Testis (tissue), 3 donors: ENCODE results near the gene TMSB4Y. TPM values are rescaled to one million over a fixed set of nuclear protein-coding genes. Genes with fewer than 3 reads are reported as not detected.

Experiments used
- DNase-seq: peaks from one replicate; pipeline ENCODE4 v3.0.0-alpha.2; 2019
- H3K27ac ChIP-seq, 2 donors: fragments of 200-600 bp; sonication (generic); one replicate each; pipeline ENCODE4 v1.5.1; 2019
- H3K27me3 ChIP-seq: fragments of 200-600 bp; sonication (generic); one replicate; pipeline ENCODE4 v1.5.1; 2019
- H3K36me3 ChIP-seq: fragments of 200-600 bp; sonication (generic); one replicate; pipeline ENCODE4 v1.5.1; 2017; ENCODE audit warnings: low read depth; ENCODE audit errors: missing control alignments
- H3K4me1 ChIP-seq: fragments of 200-600 bp; sonication (generic); one replicate; pipeline ENCODE4 v1.5.1; 2019
- H3K4me3 ChIP-seq, 2 donors: fragments of 200-600 bp; sonication (generic); one replicate each; pipeline ENCODE4 v1.5.1; 2017 to 2019
- H3K9me3 ChIP-seq: fragments of 200-600 bp; sonication (generic); one replicate; pipeline ENCODE4 v1.5.1; 2017
- POLR2A ChIP-seq: fragments of 450-650 bp; IDR thresholded peaks from one replicate; pipeline ENCODE4 v1.6.1; 2017; ENCODE audit warnings: antibody characterized with exemption, mild to moderate bottlenecking, moderate library complexity
- WGBS, 2 donors: methylation state at CpG; one replicate each; pipeline ENCODE4 v1.1.5; 2018; 5-methylcytosine and 5-hydroxymethylcytosine counted together
- intact Hi-C: fragments of 100-400 bp; cut with DNase I; formaldehyde crosslinking; loops from one replicate; pipeline ENCODE4 v1.15.1; 2023; ENCODE audit warnings: low total_unique reads
- polyA plus RNA-seq: library from polyadenylated mRNA; stranded (reverse); fragments of 350-450 nt; fragmentation: Illumina TruSeq; extraction: RNeasy Lipid Tissue Mini Kit (QIAGEN cat#74804); gene quantifications from one replicate; pipeline ENCODE4 v1.2.3, GENCODE V29; 2014; ENCODE audit warnings: low read depth, low replicate concordance; ENCODE audit not compliant: insufficient read depth
- total RNA-seq, 2 donors: library from RNA; depleted of rRNA; stranded (reverse); fragments of >200 nt; gene quantifications; one replicate each; pipeline ENCODE4 v1.2.3, GENCODE V29; 2016
- TF ChIP-seq, protein P1 (sequence below), 3 experiments: fragments of 450-650 bp in 2 of 3; fragments of 200-600 bp in 1 of 3; sonication (generic) in 1 of 3; IDR thresholded peaks; one replicate each; pipeline ENCODE4 v1.5.1; 2016 to 2019; ENCODE audit warnings: antibody characterized with exemption in 3 of 3, mild to moderate bottlenecking in 2 of 3, moderate library complexity in 1 of 3

Gene TMSB4Y
- total and polyA plus RNA-seq, 3 donors from 2014 or later = 4.0 to 9.7 (median 9.1) TPM

DNA sequence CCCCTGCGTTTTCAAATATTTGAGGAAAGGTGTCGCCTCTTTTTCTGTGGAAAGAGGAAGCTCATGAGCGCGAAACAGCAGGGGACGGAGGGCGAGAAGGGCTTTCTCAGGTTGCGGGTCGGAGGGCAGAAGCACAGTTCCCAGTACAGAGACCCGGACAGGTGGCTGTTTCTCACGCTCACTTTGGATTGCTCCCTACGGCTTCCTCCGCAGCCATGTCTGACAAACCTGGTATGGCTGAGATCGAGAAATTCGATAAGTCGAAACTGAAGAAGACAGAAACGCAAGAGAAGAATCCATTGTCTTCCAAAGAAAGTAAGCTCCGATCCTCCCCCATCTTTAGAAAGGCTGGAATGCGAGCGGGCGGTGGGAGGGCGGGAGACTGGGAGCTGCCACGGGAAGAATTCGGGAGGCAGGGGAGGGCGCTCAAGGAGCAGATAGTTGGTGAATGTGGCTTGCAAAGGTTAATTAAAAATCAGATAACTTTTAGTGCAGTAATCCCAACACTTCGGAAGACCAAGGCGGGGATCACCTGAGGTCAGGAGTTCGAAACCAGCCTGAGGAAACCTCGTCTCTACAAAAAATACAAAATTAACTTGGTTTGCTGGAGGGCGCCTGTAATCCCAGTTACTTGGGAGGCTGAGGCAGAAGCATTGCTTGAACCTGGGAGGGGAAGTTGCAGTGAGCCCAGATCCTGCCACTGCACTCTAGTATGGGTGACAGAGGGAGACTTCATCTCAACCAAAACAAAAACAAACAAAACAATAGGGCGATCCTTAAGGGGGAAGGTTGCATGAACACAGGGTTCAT lies 627 bp downstream of the TMSB4Y start:
- 0% methylated on average over 27 to 30 of the region's 30 CpGs for WGBS, 2 donors
- intact Hi-C loops = no loop called here
- Histone ChIP-seq H3K27ac (peak overlapping the region; percentile 82 to 83), H3K4me1 (no peaks in the 10 kb centered on the region), H3K9me3 (no peaks in the 10 kb centered on the region), H3K27me3 (no peaks in the 10 kb centered on the region), H3K36me3 (no peaks in the 10 kb centered on the region), H3K4me3 (peak overlapping the region; percentile 49 to 65)
- DNase-seq = peak; percentile 37
- TF ChIP-seq POLR2A = no peak
- TF ChIP-seq, protein P1, sequence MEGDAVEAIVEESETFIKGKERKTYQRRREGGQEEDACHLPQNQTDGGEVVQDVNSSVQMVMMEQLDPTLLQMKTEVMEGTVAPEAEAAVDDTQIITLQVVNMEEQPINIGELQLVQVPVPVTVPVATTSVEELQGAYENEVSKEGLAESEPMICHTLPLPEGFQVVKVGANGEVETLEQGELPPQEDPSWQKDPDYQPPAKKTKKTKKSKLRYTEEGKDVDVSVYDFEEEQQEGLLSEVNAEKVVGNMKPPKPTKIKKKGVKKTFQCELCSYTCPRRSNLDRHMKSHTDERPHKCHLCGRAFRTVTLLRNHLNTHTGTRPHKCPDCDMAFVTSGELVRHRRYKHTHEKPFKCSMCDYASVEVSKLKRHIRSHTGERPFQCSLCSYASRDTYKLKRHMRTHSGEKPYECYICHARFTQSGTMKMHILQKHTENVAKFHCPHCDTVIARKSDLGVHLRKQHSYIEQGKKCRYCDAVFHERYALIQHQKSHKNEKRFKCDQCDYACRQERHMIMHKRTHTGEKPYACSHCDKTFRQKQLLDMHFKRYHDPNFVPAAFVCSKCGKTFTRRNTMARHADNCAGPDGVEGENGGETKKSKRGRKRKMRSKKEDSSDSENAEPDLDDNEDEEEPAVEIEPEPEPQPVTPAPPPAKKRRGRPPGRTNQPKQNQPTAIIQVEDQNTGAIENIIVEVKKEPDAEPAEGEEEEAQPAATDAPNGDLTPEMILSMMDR (IDR thresholded peaks at IDR 0.05) = no peak

DNA sequence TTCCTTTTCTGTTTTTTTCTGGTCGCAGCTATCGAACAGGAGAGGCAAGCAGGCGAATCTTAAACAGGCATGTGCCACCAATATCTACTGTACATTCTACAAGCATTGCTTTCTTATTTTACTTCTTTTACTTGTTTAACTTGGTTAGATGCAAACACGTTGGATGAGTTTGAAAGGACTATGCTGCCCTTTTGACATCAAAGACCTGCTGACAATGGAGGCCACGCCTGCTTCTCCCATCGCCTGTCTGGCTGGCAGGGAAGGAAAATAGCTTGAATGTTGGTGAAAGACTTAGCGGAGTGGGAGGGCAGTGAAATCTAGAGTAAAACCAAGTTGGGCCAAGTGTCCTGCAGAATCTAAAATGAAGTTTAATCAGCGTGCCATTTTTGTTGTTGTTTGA lies 1.5 kb downstream of the TMSB4Y start:
- Histone ChIP-seq H3K4me3 (peak overlapping the region in 1 of 2 donors; percentile 65), H3K27me3 (no peaks in the 10 kb centered on the region)

DNA sequence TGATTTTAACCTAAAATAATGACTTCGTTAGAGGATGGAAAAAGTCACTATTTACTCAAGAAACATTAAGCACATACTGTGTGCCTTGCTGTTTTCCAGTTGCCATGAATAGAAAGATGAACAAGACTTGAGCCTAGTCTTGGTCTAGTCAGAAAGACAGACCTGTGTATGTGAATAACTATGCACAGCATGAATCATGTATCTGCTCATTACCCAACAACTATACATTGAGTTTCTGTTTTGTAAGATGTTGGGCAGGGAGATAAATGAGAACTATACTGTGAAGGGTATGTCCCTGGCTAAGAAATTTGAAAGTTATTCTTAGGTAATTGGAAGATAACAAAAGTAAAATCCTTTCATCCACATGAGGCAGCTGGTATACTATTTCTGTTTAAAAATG lies 4.3 kb downstream of the TMSB4Y start:
- intact Hi-C loops = no loop called here
- H3K27ac ChIP-seq = no peak overlapping the region
- no peaks in the 10 kb centered on the region for H3K36me3 ChIP-seq
- H3K4me1 ChIP-seq = no peaks in the 10 kb centered on the region
- no peaks in the 10 kb centered on the region for H3K9me3 ChIP-seq
- H3K4me3 ChIP-seq = no peak overlapping the region
- TF ChIP-seq, protein P1 (IDR thresholded peaks at IDR 0.05) = no peak
- TF ChIP-seq POLR2A = no peak
- DNase-seq = no peak
- no peaks in the 10 kb centered on the region for H3K27me3 ChIP-seq
- WGBS, 2 donors = 83 to 92% methylated on average over 1 of the region's 1 CpG

More for the DNA sequence above, 1.5 kb downstream of the TMSB4Y start:
- WGBS, 2 donors = 8 to 19% methylated on average over 8 of the region's 8 CpGs
- Histone ChIP-seq H3K27ac (peak overlapping the region in 1 of 2 donors; percentile 83), H3K4me1 (no peaks in the 10 kb centered on the region), H3K9me3 (no peaks in the 10 kb centered on the region), H3K36me3 (no peaks in the 10 kb centered on the region)
- no peak for TF ChIP-seq POLR2A
- TF ChIP-seq, protein P1 (IDR thresholded peaks at IDR 0.05) = no peak
- DNase-seq = peak; percentile 41
- intact Hi-C loops = no loop called here

DNA sequence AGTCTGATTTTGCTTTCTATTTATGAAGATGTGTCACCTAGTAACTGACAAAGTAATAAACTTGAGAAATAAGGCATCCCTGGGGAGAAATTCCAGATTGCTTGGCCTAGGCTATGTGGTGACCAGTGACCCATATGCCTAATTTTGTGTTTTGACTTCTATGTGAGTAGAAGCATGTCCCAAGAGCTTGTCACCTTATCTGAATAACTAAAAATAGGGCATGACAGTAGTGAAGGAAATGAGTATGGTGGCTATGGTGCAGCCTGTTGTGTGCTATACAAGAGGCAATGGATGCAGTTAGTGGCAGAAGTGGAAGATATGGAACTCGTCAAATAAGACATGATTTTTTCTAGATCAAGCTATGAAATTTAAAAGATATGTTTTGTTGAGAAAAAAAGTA lies 15.3 kb downstream of the TMSB4Y start:
- intact Hi-C loops = no loop called here
- Histone ChIP-seq H3K27ac (no peak overlapping the region), H3K4me1 (no peaks in the 10 kb centered on the region), H3K36me3 (no peaks in the 10 kb centered on the region), H3K4me3 (no peak overlapping the region), H3K9me3 (no peaks in the 10 kb centered on the region), H3K27me3 (no peaks in the 10 kb centered on the region)
- DNase-seq = no peak
- 91 to 100% methylated on average over 1 of the region's 1 CpG for WGBS, 2 donors
- TF ChIP-seq POLR2A = no peak
- TF ChIP-seq, protein P1 (IDR thresholded peaks at IDR 0.05) = no peak

DNA sequence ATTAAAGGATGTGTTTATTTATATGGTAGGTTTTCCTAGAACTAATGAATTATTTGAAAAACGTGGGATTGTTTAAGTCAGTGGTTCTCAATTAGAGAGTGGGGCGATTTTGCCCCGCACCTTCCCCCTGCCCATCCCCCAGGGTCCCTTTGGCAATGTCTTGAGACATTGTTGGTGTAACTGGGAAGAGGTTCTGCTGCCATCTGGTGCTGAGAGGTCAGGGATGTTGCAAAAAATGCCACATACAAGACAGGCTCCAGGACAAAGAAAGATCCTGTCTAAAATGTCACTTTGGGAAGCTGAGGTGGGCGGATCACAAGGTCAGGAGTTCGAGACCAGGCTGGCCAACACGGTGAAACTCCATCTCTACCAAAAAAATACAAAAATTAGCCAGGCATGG lies 25.8 kb downstream of the TMSB4Y start:
- TF ChIP-seq, protein P1 (IDR thresholded peaks at IDR 0.05) = no peak
- TF ChIP-seq POLR2A = no peak
- DNase-seq = peak; percentile 55
- no peaks in the 10 kb centered on the region for H3K9me3 ChIP-seq
- H3K27ac ChIP-seq = no peak overlapping the region
- WGBS, 2 donors = 80 to 83% methylated on average over 6 of the region's 6 CpGs
- no peaks in the 10 kb centered on the region for H3K4me1 ChIP-seq
- intact Hi-C loops = no loop called here
- no peak overlapping the region for H3K4me3 ChIP-seq
- no peaks in the 10 kb centered on the region for H3K27me3 ChIP-seq
- H3K36me3 ChIP-seq = no peaks in the 10 kb centered on the region
